ENCODE measurements around the gene PTPRJ.
"Not testable (repeated sequence)": the region's sequence is repeated elsewhere in the genome, so short reads cannot be mapped to it uniquely, and the experiment has no call there.

Gene PTPRJ

GRCh38 chr11:48165426-48165825 lies 185.1 kb downstream of the PTPRJ start:
- DNase-seq, result no peak

GRCh38 chr11:48167380-48167779 lies 187.0 kb downstream of the PTPRJ start:
- DNase-seq, result no peak

GRCh38 chr11:48168815-48169214 lies 188.5 kb downstream of the PTPRJ start:
- no peak for DNase-seq

GRCh38 chr11:48169259-48169658 lies 188.9 kb downstream of the PTPRJ start:
- no peak for DNase-seq

- no peak for DNase-seq
Observed at GRCh38 chr11:48169717-48170116, 189.4 kb downstream of the PTPRJ start.

GRCh38 chr11:48170241-48171233 lies 190.2 kb downstream of the PTPRJ start:
- no peak for DNase-seq

- DNase-seq, result peak in 10 of 14 donors; percentile 1 to 38 (median 27)
Observed at GRCh38 chr11:48172818-48173609, 192.7 kb downstream of the PTPRJ start.

- no peak for DNase-seq
Observed at GRCh38 chr11:48177661-48178060, 197.3 kb downstream of the PTPRJ start.

GRCh38 chr11:48180627-48181026 lies 200.3 kb downstream of the PTPRJ start:
- no peak for DNase-seq

GRCh38 chr11:48182860-48183526 lies 202.6 kb downstream of the PTPRJ start:
- DNase-seq, result no peak

- DNase-seq, result no peak
Observed at GRCh38 chr11:48184452-48184851, 204.1 kb downstream of the PTPRJ start.

- not testable (repeated sequence) for DNase-seq
Observed at GRCh38 chr11:48190906-48191654, 210.7 kb downstream of the PTPRJ start.

GRCh38 chr11:48193876-48194275 lies 213.5 kb downstream of the PTPRJ start:
- DNase-seq, result no peak

- DNase-seq, result no peak
Observed at GRCh38 chr11:48207881-48208280, 227.5 kb downstream of the PTPRJ start.

- no peak for DNase-seq
Observed at GRCh38 chr11:48210052-48210451, 229.7 kb downstream of the PTPRJ start.

- no peak for DNase-seq
Observed at GRCh38 chr11:48216510-48216909, 236.2 kb downstream of the PTPRJ start, which contains the start of gene OR4B1. OR4B1 (plus strand) TSS chr11:48216810; CDS start chr11:48216810, 0 bp downstream.

Measured in C1 segment of cervical spinal cord (tissue), 14 donors.